Heart right ventricle (tissue), 16 donors: ENCODE results near the gene MYH9. TPM values are rescaled to one million over a fixed set of nuclear protein-coding genes. Genes with fewer than 3 reads are reported as not detected.

Source experiments
- ATAC-seq, 8 donors: fragments of 200-7000 bp; cut with Tn5 transposase; one replicate each; pipeline ENCODE4 v1.9.1; 2020; ENCODE audit warnings: mild to moderate bottlenecking in 8 of 8, moderate library complexity in 8 of 8, moderate number of reproducible peaks in 1 of 8
- DNase-seq, 2 donors: peaks; one replicate each; pipeline ENCODE4 v3.0.0-alpha.2; 2020
- H3K27ac ChIP-seq, 10 donors: fragments of 200-600 bp; sonication (generic) in 2 of 10; one replicate each; pipeline versions ENCODE4 v1.5.0 to v1.8.0; 2020 to 2022; ENCODE audit warnings: mild to moderate bottlenecking in 3 of 10
- H3K27me3 ChIP-seq, 7 donors: fragments of 200-600 bp; one replicate each; pipeline ENCODE4 v1.8.0; 2021 to 2022; ENCODE audit warnings: mild to moderate bottlenecking in 2 of 7
- H3K36me3 ChIP-seq, 9 donors: fragments of 200-600 bp; sonication (generic) in 1 of 9; one replicate each; pipeline versions ENCODE4 v1.5.0 to v1.8.0; 2020 to 2022; ENCODE audit warnings: mild to moderate bottlenecking in 2 of 9
- H3K4me1 ChIP-seq, 9 donors: fragments of 200-600 bp; sonication (generic) in 1 of 9; one replicate each; pipeline versions ENCODE4 v1.5.0 to v1.8.0; 2020 to 2022; ENCODE audit warnings: mild to moderate bottlenecking in 4 of 9
- H3K4me3 ChIP-seq, 10 donors: fragments of 200-600 bp; sonication (generic) in 2 of 10; one replicate each; pipeline versions ENCODE4 v1.5.0 to v1.8.0; 2020 to 2022; ENCODE audit warnings: mild to moderate bottlenecking in 7 of 10, moderate library complexity in 2 of 10
- H3K9me3 ChIP-seq, 11 donors: fragments of 200-600 bp in 10 of 11; sonication (generic) in 2 of 11; one replicate each; pipeline versions ENCODE4 v1.5.0 to v1.8.0; 2013 to 2022; ENCODE audit warnings: mild to moderate bottlenecking in 2 of 11, control low read depth in 1 of 11, moderate library complexity in 1 of 11
- WGBS, 2 donors: extraction: QIAGEN DNeasy Blood & Tissue Kit; methylation state at CpG; one replicate each; pipeline ENCODE4 v1.1.7; 2013; ENCODE audit warnings: inconsistent platforms in 1 of 2; 5-methylcytosine and 5-hydroxymethylcytosine counted together
- intact Hi-C, 10 donors: fragments of 100-400 bp; cut with DNase I; formaldehyde crosslinking; loops; one replicate each; pipeline versions ENCODE4 v1.11.1 to v1.14.2; 2022
- polyA plus RNA-seq, 2 donors: library from polyadenylated mRNA; stranded (reverse); fragments of 200-250 nt; gene quantifications; one replicate each; pipeline ENCODE4 v1.2.3, GENCODE V29; 2013
- total RNA-seq, 10 donors: library from RNA; stranded (reverse); fragmentation: NEBNext Ultra II Directional in 3 of 10; extraction: Animal tissue kit (Norgen Biotek cat#: 25700) in 3 of 10; gene quantifications; one replicate each; pipeline versions ENCODE4 v1.2.1 to v1.2.4, GENCODE V29; 2021 to 2023
- TF ChIP-seq, protein P1 (sequence below), 9 donors: fragments of 200-600 bp; sonication (generic) in 2 of 9; IDR thresholded peaks; one replicate each; pipeline versions ENCODE4 v1.5.0 to v1.8.0; 2021 to 2022; ENCODE audit warnings: antibody characterized with exemption in 9 of 9, mild to moderate bottlenecking in 5 of 9, moderate library complexity in 1 of 9
- donor health status: Arrhythmogenic right ventricular cardiomyopathy.
- donor health status: ischemic (EF 13 %, LVEDD 7.1; RV severe dilation, severe dysfunction).
- donor health status: healthy with polysubstance abuse.
- donor health status: DM: no; HTN: yes; CAD: no.
- donor health status: DM: no; HTN: no; CAD: no.
- donor health status: ischemic (EF 25% LVEDD 6.9; RV normal size, moderate dysfunction).
- donor health status: ischemic (EF 25% LVEDD 5.7; RV mildly dilated, moderate dysfunction).
- donor health status: healthy.
- donor health status: DM: yes; HTN: yes; CAD: no.
- donor health status: Ischemic cardiomyopathy.
- donor health status: ischemic (EF 35%, LVEDD 5.7; RV mildly dilated, moderate dysfunction).
- donor health status: nonischemic (EF 11% LVEDD 7.7; RV severe dilation, severe dysfunction).
- donor health status: DM: yes; HTN: yes; CAD: no.
- donor health status: PGD.
- donor health status: ischemic (EF 29% LVEDD 5.4; RV normal size, mild dysfunction).
- donor health status: nonischemic (EF 23%, LVEDD 6.1; RV moderate dilation, normal function).

MYH9 gene
- total and polyA plus RNA-seq, 12 donors, result 132 to 345 (median 189) TPM

DNA sequence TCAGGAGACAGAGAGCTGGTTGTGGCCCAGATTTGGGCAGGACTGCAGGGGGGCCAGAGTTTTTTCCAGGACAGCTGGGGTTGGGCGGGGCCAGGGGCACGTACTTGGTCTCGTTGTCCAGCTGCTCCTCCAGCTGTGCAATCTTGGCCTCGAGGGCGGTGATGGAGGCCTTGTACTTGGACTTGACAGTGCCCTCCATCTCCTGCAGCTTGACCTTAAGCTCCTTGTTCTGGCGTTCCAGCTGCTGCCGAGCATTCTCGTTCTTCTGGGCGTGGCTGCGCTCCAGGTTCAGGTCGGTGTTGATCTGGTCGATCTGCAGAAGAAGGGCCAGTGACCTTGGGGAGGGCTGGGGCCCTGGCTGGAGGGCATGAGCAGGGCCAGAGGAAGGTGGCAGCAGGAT lies 102.8 kb downstream of the MYH9 start:
- Histone ChIP-seq H3K27me3 (no peaks in the 10 kb centered on the region), H3K36me3 (peaks cover 22 to 100% (median 88%) of the 10 kb centered on the region in 9 donors), H3K9me3 (no peaks in the 10 kb centered on the region), H3K4me3 (no peak overlapping the region), H3K4me1 (peaks cover 0 to 32% (median 13%) of the 10 kb centered on the region in 9 donors), H3K27ac (peak overlapping the region in 7 of 10 donors; percentile 32 to 73 (median 71))
- no peak for DNase-seq
- peak in 2 of 8 donors; percentile 4 to 8 for ATAC-seq
- TF ChIP-seq, protein P1, sequence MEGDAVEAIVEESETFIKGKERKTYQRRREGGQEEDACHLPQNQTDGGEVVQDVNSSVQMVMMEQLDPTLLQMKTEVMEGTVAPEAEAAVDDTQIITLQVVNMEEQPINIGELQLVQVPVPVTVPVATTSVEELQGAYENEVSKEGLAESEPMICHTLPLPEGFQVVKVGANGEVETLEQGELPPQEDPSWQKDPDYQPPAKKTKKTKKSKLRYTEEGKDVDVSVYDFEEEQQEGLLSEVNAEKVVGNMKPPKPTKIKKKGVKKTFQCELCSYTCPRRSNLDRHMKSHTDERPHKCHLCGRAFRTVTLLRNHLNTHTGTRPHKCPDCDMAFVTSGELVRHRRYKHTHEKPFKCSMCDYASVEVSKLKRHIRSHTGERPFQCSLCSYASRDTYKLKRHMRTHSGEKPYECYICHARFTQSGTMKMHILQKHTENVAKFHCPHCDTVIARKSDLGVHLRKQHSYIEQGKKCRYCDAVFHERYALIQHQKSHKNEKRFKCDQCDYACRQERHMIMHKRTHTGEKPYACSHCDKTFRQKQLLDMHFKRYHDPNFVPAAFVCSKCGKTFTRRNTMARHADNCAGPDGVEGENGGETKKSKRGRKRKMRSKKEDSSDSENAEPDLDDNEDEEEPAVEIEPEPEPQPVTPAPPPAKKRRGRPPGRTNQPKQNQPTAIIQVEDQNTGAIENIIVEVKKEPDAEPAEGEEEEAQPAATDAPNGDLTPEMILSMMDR (IDR thresholded peaks at IDR 0.05), result no peak
- intact Hi-C loops, result no loop called here
- 69% methylated on average over 12 of the region's 12 CpGs for WGBS, 2 donors

GRCh38 chr22:36284171-36284571 lies 103.6 kb downstream of the MYH9 start:
- 90 to 91% methylated on average over 24 of the region's 24 CpGs for WGBS, 2 donors
- ATAC-seq (no peak), DNase-seq (no peak)
- Histone ChIP-seq H3K9me3 (no peaks in the 10 kb centered on the region), H3K27ac (peak overlapping the region in 1 of 10 donors; percentile 71), H3K27me3 (no peaks in the 10 kb centered on the region), H3K4me1 (peaks cover 0 to 32% (median 13%) of the 10 kb centered on the region in 9 donors), H3K36me3 (peaks cover 18 to 100% (median 79%) of the 10 kb centered on the region in 9 donors), H3K4me3 (no peak overlapping the region)
- TF ChIP-seq, protein P1 (IDR thresholded peaks at IDR 0.05), result no peak
- intact Hi-C loops, result loop anchor here in 2 of 10 donors (5.0 kb wide), 2 partner anchors 42 to 87 kb away; no protein-coding TSS in a partner anchor

GRCh38 chr22:36282328-36282831 lies 105.4 kb downstream of the MYH9 start:
- peaks cover 12 to 88% (median 62%) of the 10 kb centered on the region in 9 donors for H3K36me3 ChIP-seq

GRCh38 chr22:36281781-36282327 lies 105.9 kb downstream of the MYH9 start:
- Histone ChIP-seq H3K27me3 (no peaks in the 10 kb centered on the region), H3K4me1 (peaks cover 4 to 39% (median 21%) of the 10 kb centered on the region in 9 donors), H3K27ac (peak overlapping the region in 4 of 10 donors; percentile 9 to 57 (median 18)), H3K4me3 (no peak overlapping the region), H3K9me3 (no peaks in the 10 kb centered on the region), H3K36me3 (peaks cover 12 to 83% (median 59%) of the 10 kb centered on the region in 9 donors)
- intact Hi-C loops, result loop anchor here in 2 of 10 donors (5.0 kb wide), 2 partner anchors 40 to 85 kb away; no protein-coding TSS in a partner anchor
- no peak for ATAC-seq
- DNase-seq, result no peak
- 73 to 79% methylated on average over 14 of the region's 14 CpGs for WGBS, 2 donors
- TF ChIP-seq, protein P1 (IDR thresholded peaks at IDR 0.05), result no peak

More at GRCh38 chr22:36282328-36282831, 105.4 kb downstream of the MYH9 start:
- H3K4me1 ChIP-seq, result peaks cover 2 to 39% (median 19%) of the 10 kb centered on the region in 9 donors
- WGBS, 2 donors, result 84% methylated on average over 24 of the region's 24 CpGs
- ATAC-seq (no peak), DNase-seq (no peak)
- TF ChIP-seq, protein P1 (IDR thresholded peaks at IDR 0.05), result no peak
- H3K27ac ChIP-seq, result peak overlapping the region in 2 of 10 donors; percentile 27 to 57
- no peak overlapping the region for H3K4me3 ChIP-seq
- intact Hi-C loops, result loop anchor here in 2 of 10 donors (5.0 kb wide), 2 partner anchors 40 to 85 kb away; no protein-coding TSS in a partner anchor
- no peaks in the 10 kb centered on the region for H3K27me3 ChIP-seq
- no peaks in the 10 kb centered on the region for H3K9me3 ChIP-seq
